Measurements from ENCODE around the gene ZBTB39.

GRCh38 chr12:57037264-57037663 lies 30.9 kb upstream of the ZBTB39 start:
- TF ChIP-seq EP300 (IDR thresholded peaks at IDR 0.05; ENCODE audit: borderline replicate concordance in 1 of 2, low read depth in 1 of 2, low read length in 1 of 2) = no peak
- TF ChIP-seq, protein P1, sequence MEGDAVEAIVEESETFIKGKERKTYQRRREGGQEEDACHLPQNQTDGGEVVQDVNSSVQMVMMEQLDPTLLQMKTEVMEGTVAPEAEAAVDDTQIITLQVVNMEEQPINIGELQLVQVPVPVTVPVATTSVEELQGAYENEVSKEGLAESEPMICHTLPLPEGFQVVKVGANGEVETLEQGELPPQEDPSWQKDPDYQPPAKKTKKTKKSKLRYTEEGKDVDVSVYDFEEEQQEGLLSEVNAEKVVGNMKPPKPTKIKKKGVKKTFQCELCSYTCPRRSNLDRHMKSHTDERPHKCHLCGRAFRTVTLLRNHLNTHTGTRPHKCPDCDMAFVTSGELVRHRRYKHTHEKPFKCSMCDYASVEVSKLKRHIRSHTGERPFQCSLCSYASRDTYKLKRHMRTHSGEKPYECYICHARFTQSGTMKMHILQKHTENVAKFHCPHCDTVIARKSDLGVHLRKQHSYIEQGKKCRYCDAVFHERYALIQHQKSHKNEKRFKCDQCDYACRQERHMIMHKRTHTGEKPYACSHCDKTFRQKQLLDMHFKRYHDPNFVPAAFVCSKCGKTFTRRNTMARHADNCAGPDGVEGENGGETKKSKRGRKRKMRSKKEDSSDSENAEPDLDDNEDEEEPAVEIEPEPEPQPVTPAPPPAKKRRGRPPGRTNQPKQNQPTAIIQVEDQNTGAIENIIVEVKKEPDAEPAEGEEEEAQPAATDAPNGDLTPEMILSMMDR (IDR thresholded peaks at IDR 0.05) = no peak
- no peak for TF ChIP-seq NFIC (IDR thresholded peaks at IDR 0.05; ENCODE audit: borderline replicate concordance)
- no peak for TF ChIP-seq RFX5 (IDR thresholded peaks at IDR 0.05; ENCODE audit: low read length)
- no peak for TF ChIP-seq FOXM1 (IDR thresholded peaks at IDR 0.05; ENCODE audit: low read depth)
- TF ChIP-seq SMC3 (IDR thresholded peaks at IDR 0.05; ENCODE audit: low read depth, low read length) = no peak
- TF ChIP-seq USF2 (IDR thresholded peaks at IDR 0.05; ENCODE audit: borderline replicate concordance, low read depth, low read length) = no peak
- TF ChIP-seq RXRA (IDR thresholded peaks at IDR 0.05; ENCODE audit: borderline replicate concordance, low read depth) = no peak
- no peak for TF ChIP-seq FOXJ3 (CRISPR knock-in tag; IDR thresholded peaks at IDR 0.05)

Data from SK-N-SH (cell line).